Stimulated activated memory B cell treated with anti-CD40 and anti-IgM and Interleukin-4, amounts not matched to agents 10 μg/mL and 1 μg/mL and 100 μg/mL, for 72 hours (primary cell): Measurements from ENCODE around the gene FNBP1L.

Source experiments
- ATAC-seq: fragments of 150-1000 bp; cut with Tn5 transposase; 2 replicates; pipeline ENCODE4 v1.10.0; 2021
- H3K27ac Mint-ChIP-seq: one replicate; pipeline ENCODE4 v1.8.0; 2022; ENCODE audit warnings: mild to moderate bottlenecking, mixed read lengths
- H3K27me3 Mint-ChIP-seq: one replicate; pipeline ENCODE4 v1.8.0; 2022; ENCODE audit warnings: mixed read lengths
- H3K36me3 Mint-ChIP-seq: one replicate; pipeline ENCODE4 v1.8.0; 2022; ENCODE audit warnings: mixed read lengths
- H3K4me1 Mint-ChIP-seq: one replicate; pipeline ENCODE4 v1.8.0; 2022; ENCODE audit warnings: mixed read lengths
- H3K4me3 Mint-ChIP-seq: one replicate; pipeline ENCODE4 v1.8.0; 2022; ENCODE audit warnings: mild to moderate bottlenecking, moderate library complexity, mixed read lengths
- H3K9me3 Mint-ChIP-seq: one replicate; pipeline ENCODE4 v1.8.0; 2022; ENCODE audit warnings: mixed read lengths

Gene FNBP1L

DNA sequence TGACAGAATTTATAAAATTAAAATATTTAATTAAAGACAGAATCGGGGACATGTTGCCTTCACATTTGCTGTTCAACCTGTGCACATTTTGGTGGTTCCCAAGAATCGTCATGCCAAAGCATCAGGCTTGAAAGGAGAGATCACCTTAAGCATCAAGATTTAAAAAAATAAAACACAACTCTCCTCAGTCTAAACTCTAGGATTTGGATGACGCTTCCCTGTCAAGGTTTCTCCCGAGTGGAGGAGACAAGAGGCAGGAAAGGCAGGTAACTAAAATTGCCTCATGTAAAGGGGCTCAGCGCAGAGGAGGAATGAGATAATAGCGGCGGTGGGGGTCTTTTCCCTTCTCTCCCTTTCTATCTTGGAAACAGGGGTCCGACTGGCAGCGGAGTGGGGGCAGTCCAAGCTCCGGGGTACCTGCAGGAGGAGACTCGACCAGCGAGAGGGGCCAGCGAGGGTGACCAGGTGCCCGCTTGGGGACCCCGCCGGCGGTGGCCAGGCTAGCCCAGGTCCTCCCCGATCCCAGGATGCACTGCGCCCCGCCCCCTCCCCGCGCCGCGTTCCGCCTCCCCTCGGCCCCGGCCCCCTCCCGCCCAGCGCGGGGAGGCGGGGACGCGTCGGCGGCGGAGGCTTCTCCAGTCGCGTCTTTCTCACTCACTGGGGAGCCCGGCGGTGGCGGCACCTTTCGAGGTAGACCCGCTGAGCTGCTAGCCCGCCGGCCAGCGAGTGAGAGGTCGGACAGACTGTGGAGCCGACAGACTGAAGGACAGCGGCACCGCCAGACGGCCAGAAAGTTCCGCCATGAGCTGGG lies at the start of gene FNBP1L:
TSS of gene FNBP1L (plus strand) at position 638 of the 811 bp plus-strand sequence. CDS start at position 802, 164 bp downstream.
- H3K27ac Mint-ChIP-seq, result peak within 1 kb of the TSS; percentile 80
- H3K9me3 Mint-ChIP-seq, result no peaks in the 10 kb centered on the region
- ATAC-seq, result peak; percentile 90
- peaks cover 8% of the 10 kb centered on the region for H3K27me3 Mint-ChIP-seq
- H3K36me3 Mint-ChIP-seq, result no peaks in the 10 kb centered on the region
- H3K4me1 Mint-ChIP-seq, result peaks cover 27% of the 10 kb centered on the region
- peak within 1 kb of the TSS; percentile 96 for H3K4me3 Mint-ChIP-seq

DNA sequence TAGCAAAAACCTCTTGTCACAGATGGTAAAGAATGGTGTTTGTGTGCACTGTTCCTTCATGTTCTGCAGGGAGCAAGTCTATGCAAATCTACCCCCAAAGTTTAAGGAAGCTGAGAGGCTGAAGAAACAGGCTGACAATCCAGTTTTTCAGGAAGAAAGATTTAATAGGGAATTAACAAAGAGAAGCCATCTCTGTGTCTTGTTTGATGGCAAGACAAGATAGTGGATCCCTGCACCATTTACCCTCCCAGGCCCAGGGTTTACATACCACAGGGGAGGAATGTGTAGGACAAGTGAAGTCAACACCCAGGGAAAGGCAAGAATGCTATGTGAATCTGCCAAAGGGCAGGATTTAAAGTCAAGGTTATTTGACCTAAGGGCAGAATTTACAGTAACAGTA lies 48.1 kb upstream of the FNBP1L start:
- ATAC-seq, result no peak
- Mint-ChIP-seq H3K4me1 (no peaks in the 10 kb centered on the region), H3K4me3 (no peak overlapping the region), H3K36me3 (no peaks in the 10 kb centered on the region), H3K27me3 (no peaks in the 10 kb centered on the region), H3K9me3 (peaks cover 6% of the 10 kb centered on the region), H3K27ac (no peak overlapping the region)

DNA sequence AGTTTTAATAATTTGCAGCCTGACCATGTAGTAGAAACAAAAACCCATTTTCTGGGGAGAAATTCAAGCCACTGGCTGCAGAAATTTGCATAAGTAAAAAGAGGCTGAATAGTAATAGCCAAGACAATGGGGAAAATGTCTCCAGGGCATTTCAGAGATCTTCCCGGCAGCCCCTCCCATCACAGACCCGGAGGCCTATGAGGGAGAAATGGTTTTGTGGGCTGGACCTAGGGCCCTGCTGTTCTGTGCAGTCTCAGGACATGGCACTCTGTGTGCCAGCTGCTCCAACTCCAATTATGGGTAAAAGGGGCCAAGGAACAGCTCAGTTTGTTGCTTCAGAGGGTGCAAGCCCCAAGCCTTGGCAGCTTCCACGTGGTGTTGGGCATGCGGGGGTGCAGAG lies 39.7 kb upstream of the FNBP1L start:
- Mint-ChIP-seq H3K27me3 (no peaks in the 10 kb centered on the region), H3K4me3 (no peak overlapping the region), H3K4me1 (no peaks in the 10 kb centered on the region), H3K36me3 (no peaks in the 10 kb centered on the region), H3K27ac (no peak overlapping the region), H3K9me3 (no peaks in the 10 kb centered on the region)
- no peak for ATAC-seq

DNA sequence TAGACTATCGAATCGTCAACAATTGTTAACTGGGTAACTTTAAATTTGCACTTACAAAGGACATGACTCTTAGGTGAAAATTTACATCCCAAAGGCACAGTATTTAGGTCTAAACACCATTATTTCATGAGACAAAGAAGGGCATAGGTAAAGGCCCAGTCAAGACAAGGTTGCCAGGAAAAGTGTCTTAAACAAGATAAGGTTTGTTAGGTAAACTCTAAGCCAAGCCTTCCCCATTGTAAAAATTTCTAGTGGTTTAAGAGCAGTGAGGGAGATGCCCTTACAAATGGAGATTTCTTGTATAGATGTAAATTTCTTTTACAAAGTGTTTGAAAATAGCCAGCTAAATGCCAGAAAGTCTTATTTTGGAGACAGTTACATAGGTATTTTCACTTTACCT lies 36.9 kb upstream of the FNBP1L start:
- peaks cover 19% of the 10 kb centered on the region for H3K4me1 Mint-ChIP-seq
- H3K27ac Mint-ChIP-seq, result no peak overlapping the region
- no peaks in the 10 kb centered on the region for H3K9me3 Mint-ChIP-seq
- H3K4me3 Mint-ChIP-seq, result no peak overlapping the region
- no peak for ATAC-seq
- H3K36me3 Mint-ChIP-seq, result no peaks in the 10 kb centered on the region
- no peaks in the 10 kb centered on the region for H3K27me3 Mint-ChIP-seq

DNA sequence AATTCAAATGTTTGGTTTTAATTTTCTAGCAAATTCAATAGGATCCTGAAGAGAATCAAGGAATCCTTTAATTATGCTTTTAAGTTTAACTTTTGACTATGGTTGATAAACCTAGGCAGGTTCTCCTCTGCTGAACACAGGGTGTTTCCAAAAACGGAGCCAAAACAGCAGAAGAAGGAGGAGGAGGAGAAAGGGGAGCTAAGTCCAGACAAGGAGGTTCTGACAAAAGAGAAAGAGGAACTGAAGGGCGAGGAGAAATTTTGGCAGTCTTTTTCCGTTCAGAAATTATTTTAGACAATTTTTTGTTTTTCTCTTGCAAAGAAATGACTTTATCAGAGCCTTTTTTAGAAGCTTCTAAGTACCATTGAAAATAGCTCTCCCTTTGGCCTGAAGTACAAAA lies 33.2 kb upstream of the FNBP1L start:
- Mint-ChIP-seq H3K4me1 (peaks cover 26% of the 10 kb centered on the region), H3K4me3 (peak overlapping the region; percentile 59), H3K27ac (peak overlapping the region; percentile 4), H3K36me3 (no peaks in the 10 kb centered on the region), H3K27me3 (no peaks in the 10 kb centered on the region), H3K9me3 (no peaks in the 10 kb centered on the region)
- no peak for ATAC-seq

DNA sequence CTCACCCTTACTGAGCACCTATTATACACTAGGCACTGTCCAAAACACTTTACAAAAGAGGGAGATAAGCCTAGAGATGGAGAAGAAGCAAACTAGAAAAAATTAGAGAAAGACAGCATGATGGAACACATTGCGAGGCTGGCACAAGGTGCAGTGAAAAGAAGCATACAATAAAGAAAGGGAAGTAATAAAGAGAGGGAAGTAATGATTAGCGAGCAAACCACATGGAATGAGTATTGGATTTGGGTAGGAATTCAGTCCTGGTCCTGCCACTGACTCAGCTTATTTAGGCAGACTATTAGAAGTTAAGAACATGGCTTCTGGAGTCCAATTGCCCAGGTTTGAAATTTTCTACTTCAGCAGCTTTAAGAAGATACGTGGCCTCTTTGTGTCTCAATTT lies 32.6 kb upstream of the FNBP1L start:
- ATAC-seq, result no peak
- Mint-ChIP-seq H3K36me3 (no peaks in the 10 kb centered on the region), H3K4me1 (peaks cover 26% of the 10 kb centered on the region), H3K27me3 (no peaks in the 10 kb centered on the region), H3K4me3 (peak overlapping the region; percentile 0), H3K9me3 (no peaks in the 10 kb centered on the region), H3K27ac (peak overlapping the region; percentile 4)

DNA sequence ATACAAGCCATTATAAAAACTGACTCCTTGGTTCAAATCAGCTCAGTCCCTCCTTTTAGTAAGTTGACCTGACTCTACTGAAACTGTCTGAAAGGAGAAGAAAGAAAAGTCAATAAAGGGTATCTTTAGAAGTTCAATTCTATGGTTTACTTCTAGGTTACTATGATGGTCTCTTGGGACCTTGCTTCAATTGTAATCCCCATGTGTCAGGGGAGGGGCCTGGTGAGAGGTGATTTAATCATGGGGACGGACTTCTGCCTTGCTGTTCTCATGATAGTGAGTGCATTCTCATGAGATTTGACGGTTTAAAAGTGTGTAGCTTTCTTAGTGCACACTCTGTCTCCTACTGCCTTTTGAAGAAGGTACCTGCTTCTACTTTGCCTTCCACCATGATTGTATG lies 31.7 kb upstream of the FNBP1L start:
- H3K27ac Mint-ChIP-seq, result no peak overlapping the region
- H3K4me3 Mint-ChIP-seq, result no peak overlapping the region
- peak; percentile 71 for ATAC-seq
- H3K4me1 Mint-ChIP-seq, result peaks cover 26% of the 10 kb centered on the region
- no peaks in the 10 kb centered on the region for H3K9me3 Mint-ChIP-seq
- no peaks in the 10 kb centered on the region for H3K36me3 Mint-ChIP-seq
- H3K27me3 Mint-ChIP-seq, result no peaks in the 10 kb centered on the region

DNA sequence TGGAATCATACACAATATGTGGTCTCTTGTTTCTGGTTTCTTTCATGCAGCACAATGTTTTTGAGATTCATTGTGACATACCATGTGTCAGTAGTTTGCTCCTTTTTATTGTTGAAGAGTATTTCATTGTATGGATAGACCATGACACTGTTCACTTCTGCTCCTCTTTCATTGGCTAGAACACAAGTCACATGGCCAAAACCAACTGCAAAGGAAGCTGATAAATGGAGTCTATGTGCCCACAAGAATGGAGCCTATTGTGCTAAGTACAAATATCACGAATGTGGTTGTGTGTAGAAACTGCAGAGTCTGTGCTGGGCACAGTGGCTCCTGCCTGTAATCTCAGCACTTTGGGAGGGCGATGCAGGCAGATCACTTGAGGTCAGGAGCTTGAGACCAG lies 28.6 kb upstream of the FNBP1L start:
- no peak for ATAC-seq
- Mint-ChIP-seq H3K4me1 (peaks cover 22% of the 10 kb centered on the region), H3K4me3 (no peak overlapping the region), H3K9me3 (no peaks in the 10 kb centered on the region), H3K27me3 (no peaks in the 10 kb centered on the region), H3K27ac (no peak overlapping the region), H3K36me3 (no peaks in the 10 kb centered on the region)

DNA sequence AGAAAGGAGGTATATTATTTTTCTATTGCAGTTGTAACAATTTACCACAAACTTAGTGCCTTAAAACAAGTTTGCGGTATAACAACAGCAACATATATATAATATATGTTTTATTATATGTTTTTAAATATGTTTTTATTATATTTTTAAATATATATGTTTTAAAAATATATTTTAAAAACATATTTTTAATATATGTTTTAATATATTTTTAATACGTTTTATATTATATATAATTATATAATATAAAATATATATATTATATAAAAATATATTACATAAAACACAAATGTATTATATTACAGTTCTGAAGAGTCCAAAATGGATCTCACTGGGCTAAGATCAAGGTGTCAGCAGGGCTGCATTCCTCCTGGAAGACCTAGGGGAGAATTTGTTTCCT lies 27.5 kb upstream of the FNBP1L start:
- no peak for ATAC-seq
- no peaks in the 10 kb centered on the region for H3K36me3 Mint-ChIP-seq

DNA sequence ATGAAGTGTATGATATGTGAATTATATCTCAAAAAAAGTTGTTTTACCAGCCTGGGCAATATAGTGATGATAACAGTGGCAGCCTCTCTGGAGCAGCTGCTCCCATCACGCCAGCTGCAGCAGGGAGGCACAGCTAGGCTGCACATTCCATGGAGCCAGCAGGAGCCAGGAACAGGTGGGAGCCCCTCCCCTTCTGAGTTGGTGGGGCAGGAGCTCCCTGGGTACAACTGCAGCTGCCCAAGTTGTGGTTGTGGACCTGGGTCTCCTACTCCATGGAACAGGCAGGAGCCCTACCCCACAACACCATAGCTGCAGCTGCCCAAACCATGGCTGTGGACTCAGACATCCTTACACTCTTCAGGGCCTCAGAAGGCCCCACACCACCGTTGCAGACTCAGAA lies 21.7 kb upstream of the FNBP1L start:
- no peak overlapping the region for H3K27ac Mint-ChIP-seq
- H3K36me3 Mint-ChIP-seq, result no peaks in the 10 kb centered on the region
- H3K4me3 Mint-ChIP-seq, result no peak overlapping the region
- ATAC-seq, result no peak
- no peaks in the 10 kb centered on the region for H3K4me1 Mint-ChIP-seq
- H3K9me3 Mint-ChIP-seq, result no peaks in the 10 kb centered on the region
- H3K27me3 Mint-ChIP-seq, result peaks cover 8% of the 10 kb centered on the region

More for the DNA sequence above, 27.5 kb upstream of the FNBP1L start:
- Mint-ChIP-seq H3K4me1 (peaks cover 12% of the 10 kb centered on the region), H3K27me3 (no peaks in the 10 kb centered on the region), H3K27ac (no peak overlapping the region), H3K9me3 (no peaks in the 10 kb centered on the region), H3K4me3 (no peak overlapping the region)

DNA sequence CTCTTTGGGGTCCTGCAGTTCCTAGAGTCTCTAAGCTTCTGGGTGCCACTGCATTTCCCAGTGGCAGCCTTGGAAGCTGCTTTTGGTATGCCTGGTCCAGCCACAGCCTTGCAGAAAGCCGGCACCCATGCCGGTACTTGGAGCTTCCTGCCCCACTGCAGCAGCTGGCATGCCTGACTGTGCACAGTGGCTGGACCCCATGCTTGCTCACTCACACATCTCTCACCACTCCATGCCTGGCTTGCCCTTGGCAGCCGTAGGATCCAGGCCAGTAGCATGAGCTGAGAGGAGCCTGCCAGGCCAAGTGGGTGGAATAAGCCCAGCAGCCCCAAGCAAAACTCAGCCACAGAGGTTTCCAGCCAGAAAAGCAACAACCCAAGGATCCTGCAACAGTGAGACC lies 20.3 kb upstream of the FNBP1L start:
- H3K9me3 Mint-ChIP-seq, result no peaks in the 10 kb centered on the region
- no peak for ATAC-seq
- H3K27me3 Mint-ChIP-seq, result peaks cover 8% of the 10 kb centered on the region
- no peaks in the 10 kb centered on the region for H3K4me1 Mint-ChIP-seq
- no peak overlapping the region for H3K27ac Mint-ChIP-seq
- H3K36me3 Mint-ChIP-seq, result no peaks in the 10 kb centered on the region
- no peak overlapping the region for H3K4me3 Mint-ChIP-seq

DNA sequence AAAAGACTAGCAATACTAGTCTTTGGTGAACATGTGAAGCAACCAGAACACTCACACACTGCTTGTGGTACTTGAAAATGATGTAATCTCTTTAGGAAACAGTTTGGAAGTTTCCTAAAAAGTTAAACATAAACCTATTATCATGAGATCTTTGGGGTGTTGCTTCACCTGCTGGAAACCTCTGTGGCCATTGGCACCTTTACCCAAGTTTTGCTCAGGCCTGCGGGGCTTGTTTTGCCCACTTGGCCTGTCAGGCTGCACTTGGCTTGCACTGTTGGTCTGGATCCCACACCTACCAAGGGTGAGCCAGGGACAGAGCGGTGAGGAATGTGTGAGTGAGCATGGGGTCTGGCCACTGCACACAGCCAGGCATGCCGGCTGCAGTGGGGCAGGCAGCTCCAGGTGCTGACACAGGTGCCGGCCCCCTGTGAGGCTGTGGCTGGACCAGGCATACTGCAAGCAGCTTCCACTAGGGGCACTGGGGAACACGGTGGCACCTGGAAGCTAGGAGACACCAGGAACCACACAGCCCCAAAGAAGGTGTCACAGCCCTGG lies 14.4 kb upstream of the FNBP1L start:
- H3K27ac Mint-ChIP-seq, result no peak overlapping the region
- ATAC-seq, result peak; percentile 25

DNA sequence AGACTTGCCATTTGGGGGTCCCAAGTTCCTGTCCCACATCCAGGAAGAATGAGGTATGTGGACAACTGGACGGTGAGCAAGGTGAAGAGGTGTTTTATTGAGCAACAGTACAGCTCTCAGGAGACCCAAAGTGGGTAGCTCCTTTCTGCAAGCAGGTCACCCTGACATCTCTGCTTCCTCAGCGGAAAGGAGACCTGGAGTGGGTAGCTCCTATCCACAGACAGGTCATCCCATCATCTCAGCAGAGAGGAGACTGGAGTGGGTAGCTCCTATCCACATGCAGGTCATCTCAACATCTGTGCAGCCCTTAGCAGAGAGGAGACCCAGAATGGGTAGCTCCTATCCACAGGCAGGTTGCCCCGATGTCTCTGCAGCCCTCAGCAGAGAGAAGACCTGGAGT lies 13.8 kb upstream of the FNBP1L start:
- H3K4me3 Mint-ChIP-seq, result no peak overlapping the region
- peak; percentile 31 for ATAC-seq
- no peak overlapping the region for H3K27ac Mint-ChIP-seq
- no peaks in the 10 kb centered on the region for H3K27me3 Mint-ChIP-seq
- H3K36me3 Mint-ChIP-seq, result no peaks in the 10 kb centered on the region
- H3K4me1 Mint-ChIP-seq, result no peaks in the 10 kb centered on the region
- H3K9me3 Mint-ChIP-seq, result no peaks in the 10 kb centered on the region

More for the DNA sequence above, 14.4 kb upstream of the FNBP1L start:
- Mint-ChIP-seq H3K4me3 (no peak overlapping the region), H3K27me3 (no peaks in the 10 kb centered on the region), H3K9me3 (no peaks in the 10 kb centered on the region), H3K36me3 (no peaks in the 10 kb centered on the region), H3K4me1 (no peaks in the 10 kb centered on the region)

DNA sequence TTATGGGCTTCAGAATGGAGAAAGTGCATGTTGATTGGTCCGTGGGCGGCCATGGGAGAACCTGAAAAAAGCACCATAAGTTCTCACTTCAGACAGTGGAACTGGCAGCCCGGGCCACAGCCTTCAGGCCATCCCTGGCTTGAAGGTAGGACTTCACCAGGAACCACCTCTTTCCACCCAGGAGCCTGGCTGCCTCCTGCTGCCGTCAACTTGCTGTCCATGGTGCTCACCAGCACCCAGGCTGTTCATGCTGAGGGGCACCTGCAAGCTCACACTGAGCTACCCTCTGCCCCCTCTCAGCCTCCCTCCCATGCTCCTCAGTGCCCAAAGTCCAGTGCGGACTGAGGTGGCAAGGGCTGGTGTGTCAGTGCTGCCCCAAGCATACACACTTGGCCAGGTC lies 12.9 kb upstream of the FNBP1L start:
- H3K36me3 Mint-ChIP-seq, result no peaks in the 10 kb centered on the region
- ATAC-seq, result peak; percentile 24
- no peak overlapping the region for H3K4me3 Mint-ChIP-seq
- H3K27ac Mint-ChIP-seq, result no peak overlapping the region
- H3K4me1 Mint-ChIP-seq, result no peaks in the 10 kb centered on the region
- no peaks in the 10 kb centered on the region for H3K27me3 Mint-ChIP-seq
- H3K9me3 Mint-ChIP-seq, result no peaks in the 10 kb centered on the region

DNA sequence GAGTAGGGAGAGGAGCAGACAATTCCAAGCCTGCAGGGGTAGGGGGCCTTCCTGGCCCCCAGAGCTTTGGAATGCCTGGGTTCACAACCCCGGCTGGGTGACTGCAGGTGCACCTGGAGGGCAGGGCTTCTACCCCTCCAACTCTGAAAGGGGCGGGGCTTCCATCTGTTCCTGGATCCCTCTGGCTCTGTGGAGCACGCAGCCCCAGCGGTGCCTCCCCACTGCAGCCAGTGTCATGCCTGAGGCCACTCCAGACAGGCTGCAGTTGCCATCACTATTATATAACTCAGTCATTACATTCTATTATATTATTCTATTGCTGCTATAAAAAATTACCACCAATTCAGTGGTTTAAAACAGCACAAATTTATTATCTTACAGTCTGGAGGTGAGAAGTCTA lies 12.5 kb upstream of the FNBP1L start:
- Mint-ChIP-seq H3K9me3 (no peaks in the 10 kb centered on the region), H3K27ac (no peak overlapping the region), H3K36me3 (no peaks in the 10 kb centered on the region), H3K4me1 (no peaks in the 10 kb centered on the region), H3K4me3 (no peak overlapping the region), H3K27me3 (no peaks in the 10 kb centered on the region)
- no peak for ATAC-seq

DNA sequence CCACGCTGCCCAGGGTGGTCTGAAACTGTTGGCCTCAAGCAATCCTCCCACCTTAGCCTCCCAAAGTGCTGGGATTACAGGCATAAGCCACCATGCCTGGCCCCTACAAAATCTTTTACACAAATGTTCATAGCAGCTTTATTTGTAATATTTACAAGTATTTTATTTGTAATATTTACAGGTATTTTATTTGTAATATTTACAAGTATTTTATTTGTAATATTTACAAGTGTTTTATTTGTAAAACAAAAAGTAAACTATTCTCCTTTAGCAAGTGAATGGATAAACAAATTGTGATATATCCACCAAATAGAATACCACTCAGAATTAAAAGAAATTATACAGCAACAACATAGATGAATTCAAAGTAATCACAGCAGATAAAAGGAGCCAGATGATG lies 11.4 kb upstream of the FNBP1L start:
- ATAC-seq, result no peak
- Mint-ChIP-seq H3K27ac (no peak overlapping the region), H3K4me3 (no peak overlapping the region), H3K9me3 (no peaks in the 10 kb centered on the region), H3K4me1 (no peaks in the 10 kb centered on the region), H3K27me3 (no peaks in the 10 kb centered on the region), H3K36me3 (no peaks in the 10 kb centered on the region)
